NT2/D1 (cell line): ENCODE data around the gene DAPK3.

ENCODE experiments used
- DNase-seq: peaks from one replicate; pipeline ENCODE4 v3.0.0-alpha.2; 2011; ENCODE audit warnings: low read depth, low spot score
- H3K27me3 ChIP-seq: 2 replicates; pipeline ENCODE4 v1.6.0; 2011; ENCODE audit warnings: mild to moderate bottlenecking; ENCODE audit not compliant: insufficient read length, insufficient read depth
- H3K36me3 ChIP-seq: 2 replicates; pipeline ENCODE4 v1.6.1; 2011; ENCODE audit warnings: mild to moderate bottlenecking, low read length, mixed read lengths; ENCODE audit not compliant: insufficient read depth, insufficient read length
- H3K4me1 ChIP-seq: 2 replicates; pipeline ENCODE4 v1.5.1; 2011; ENCODE audit not compliant: insufficient read depth, insufficient read length
- H3K4me3 ChIP-seq: 2 replicates; pipeline ENCODE4 v1.5.1; 2011; ENCODE audit warnings: low read depth; ENCODE audit not compliant: insufficient read length
- H3K9ac ChIP-seq: 2 replicates; pipeline ENCODE4 v1.6.0; 2011; ENCODE audit warnings: low read depth; ENCODE audit not compliant: insufficient read length
- H3K9me3 ChIP-seq: 2 replicates; pipeline ENCODE4 v1.5.1; 2011; ENCODE audit warnings: mild to moderate bottlenecking, low read length; ENCODE audit not compliant: insufficient read depth
- SUZ12 ChIP-seq: IDR thresholded peaks from 2 replicates; pipeline ENCODE4 v1.6.1; 2011; ENCODE audit not compliant: insufficient read length, insufficient read depth; ENCODE audit errors: extremely low read depth
- YY1 ChIP-seq: IDR thresholded peaks from 2 replicates; pipeline ENCODE4 v1.6.1; 2011; ENCODE audit not compliant: insufficient read length, insufficient read depth
- ZNF274 ChIP-seq: IDR thresholded peaks from 2 replicates; pipeline ENCODE4 v1.6.1; 2011; ENCODE audit warnings: mild to moderate bottlenecking, low read depth, low read length

DAPK3 gene

GRCh38 chr19:3936506-3937442, 34.1 kb downstream of the DAPK3 start:
- Histone ChIP-seq H3K9me3 (no peaks in the 10 kb centered on the region), H3K36me3 (no peaks in the 10 kb centered on the region), H3K4me3 (no peak overlapping the region), H3K9ac (no peak overlapping the region), H3K4me1 (peaks cover 3% of the 10 kb centered on the region), H3K27me3 (no peaks in the 10 kb centered on the region)
- TF ChIP-seq SUZ12 = no peak
- TF ChIP-seq YY1 = no peak
- no peak for TF ChIP-seq ZNF274
- DNase-seq = no peak

DNA sequence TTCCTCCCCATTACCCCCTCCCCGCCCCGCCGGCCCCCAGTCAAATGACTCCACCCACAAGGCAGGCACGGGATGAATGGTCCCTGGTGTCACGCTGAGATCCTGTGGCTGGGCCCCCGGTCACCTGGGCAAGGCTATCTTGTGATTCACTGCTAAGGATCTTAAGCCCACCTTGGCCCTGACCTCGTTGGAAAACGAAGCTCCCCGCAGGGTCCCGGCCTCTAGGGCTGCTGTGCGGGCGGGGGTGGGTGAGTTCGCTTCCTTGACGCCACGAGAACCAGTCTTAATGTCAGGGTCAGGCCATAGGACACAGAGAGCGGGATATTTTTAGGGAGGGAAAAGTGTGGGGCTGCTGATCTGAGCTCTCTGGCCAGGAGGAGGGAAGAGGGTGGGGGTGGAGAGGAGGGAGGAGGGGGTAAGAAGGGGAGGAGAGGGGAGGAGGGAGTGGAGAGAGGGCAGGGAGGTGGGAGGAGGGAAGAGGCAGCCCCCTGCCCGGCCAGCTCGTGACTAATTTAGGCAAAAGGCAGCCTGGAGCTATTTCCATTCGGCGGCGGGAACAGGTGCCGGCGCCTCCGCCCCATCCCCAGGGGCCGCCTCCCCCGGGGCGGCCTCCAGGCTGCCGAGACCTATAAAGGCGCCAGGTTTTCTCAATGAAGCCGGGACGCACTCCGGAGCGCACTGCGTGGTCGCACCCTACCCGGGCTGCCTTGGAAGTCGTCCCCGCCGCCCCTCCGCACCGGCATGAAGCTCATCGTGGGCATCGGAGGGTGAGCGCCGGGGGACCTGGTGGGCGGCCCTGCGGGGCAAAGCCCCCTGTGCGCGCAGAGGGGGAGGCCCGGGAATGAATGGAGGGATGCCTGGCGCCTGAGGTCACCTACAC, 37.7 kb downstream of the DAPK3 start, which contains the start of gene NMRK2:
Gene NMRK2 (plus strand): TSS at position 139 of the 880 bp plus-strand sequence. CDS start 603 bp downstream, at position 742.
- peaks cover 8% of the 10 kb centered on the region for H3K4me1 ChIP-seq
- DNase-seq = peak; percentile 70
- H3K27me3 ChIP-seq = no peaks in the 10 kb centered on the region
- no peak for TF ChIP-seq ZNF274
- TF ChIP-seq SUZ12 = no peak
- H3K4me3 ChIP-seq = peak within 1 kb of the TSS; percentile 77
- H3K36me3 ChIP-seq = no peaks in the 10 kb centered on the region
- H3K9me3 ChIP-seq = no peaks in the 10 kb centered on the region
- peak within 1 kb of the TSS; percentile 86 for H3K9ac ChIP-seq

DNA sequence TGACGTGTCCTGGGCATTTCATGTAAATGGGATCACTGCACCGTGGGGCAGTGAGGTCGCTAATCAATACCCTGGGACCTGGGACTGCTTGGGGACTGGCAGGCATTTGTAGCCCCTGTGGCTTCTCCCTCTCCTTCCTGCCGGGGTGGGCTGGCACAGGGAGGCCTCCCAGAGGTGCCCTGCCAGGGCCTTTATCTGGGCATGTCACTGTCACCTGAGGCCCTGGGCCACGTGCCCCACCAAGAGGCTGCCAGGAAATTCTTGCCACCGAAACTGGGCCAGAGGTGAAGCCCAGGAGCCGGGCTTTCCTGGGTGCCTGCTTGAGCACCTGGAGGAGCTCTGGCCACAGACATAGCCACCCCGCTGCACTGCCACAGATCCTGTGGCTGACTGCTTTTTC, 39.9 kb downstream of the DAPK3 start:
- H3K4me1 ChIP-seq = peaks cover 8% of the 10 kb centered on the region
- no peaks in the 10 kb centered on the region for H3K27me3 ChIP-seq
- H3K4me3 ChIP-seq = no peak overlapping the region
- H3K9ac ChIP-seq = peak overlapping the region; percentile 50
- no peak for DNase-seq
- TF ChIP-seq SUZ12 = no peak
- TF ChIP-seq ZNF274 = no peak
- TF ChIP-seq YY1 = no peak
- H3K36me3 ChIP-seq = no peaks in the 10 kb centered on the region
- H3K9me3 ChIP-seq = no peaks in the 10 kb centered on the region

- Histone ChIP-seq H3K27me3 (no peaks in the 10 kb centered on the region), H3K9me3 (peaks cover 14% of the 10 kb centered on the region; the same call in 1 of the 2 replicates)
Measured at GRCh38 chr19:3923912-3924311, 47.0 kb downstream of the DAPK3 start.

DNA sequence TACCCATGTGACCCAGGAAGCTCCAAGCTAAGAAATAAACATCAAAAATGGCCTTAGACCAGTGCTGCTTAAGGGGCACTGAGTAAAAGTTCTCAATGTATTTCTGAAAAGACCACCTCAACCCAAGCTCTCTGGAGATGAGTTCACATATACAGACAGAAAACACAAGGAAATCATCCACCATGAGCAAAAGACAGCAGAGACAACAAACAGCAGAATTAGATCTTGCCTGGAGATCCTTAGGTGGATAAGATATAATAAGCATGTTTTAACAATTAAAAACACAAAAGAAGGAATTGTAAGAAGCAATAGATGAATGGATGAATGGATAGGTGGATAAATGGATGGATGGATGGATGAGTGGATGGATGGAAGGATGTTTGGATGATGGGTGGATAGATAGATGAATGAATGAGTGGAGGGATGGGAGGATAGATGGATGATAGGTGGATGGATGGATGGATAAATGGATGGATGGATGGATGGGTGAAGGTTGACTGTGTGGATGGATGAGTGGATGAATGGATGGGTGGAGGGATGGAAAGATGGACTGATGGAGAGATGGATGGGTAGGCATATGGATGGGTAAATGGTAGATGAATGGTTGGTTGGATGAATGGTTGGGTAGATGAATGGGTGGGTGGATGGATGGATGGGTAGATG, 47.7 kb downstream of the DAPK3 start:
- Histone ChIP-seq H3K9ac (no peak overlapping the region), H3K27me3 (no peaks in the 10 kb centered on the region), H3K4me1 (no peaks in the 10 kb centered on the region), H3K9me3 (peaks cover 14% of the 10 kb centered on the region; the same call in 1 of the 2 replicates), H3K4me3 (no peak overlapping the region), H3K36me3 (peaks cover 14% of the 10 kb centered on the region)
- TF ChIP-seq SUZ12 = no peak
- no peak for TF ChIP-seq YY1
- no peak for TF ChIP-seq ZNF274
- no peak for DNase-seq

More at GRCh38 chr19:3923912-3924311, 47.0 kb downstream of the DAPK3 start:
- Histone ChIP-seq H3K36me3 (peaks cover 12% of the 10 kb centered on the region), H3K4me1 (no peaks in the 10 kb centered on the region), H3K9ac (no peak overlapping the region), H3K4me3 (no peak overlapping the region)
- TF ChIP-seq YY1 (no peak), SUZ12 (no peak), ZNF274 (no peak)
- DNase-seq = no peak

- Histone ChIP-seq H3K27me3 (no peaks in the 10 kb centered on the region), H3K9me3 (peaks cover 14% of the 10 kb centered on the region; the same call in 1 of the 2 replicates), H3K4me1 (no peaks in the 10 kb centered on the region), H3K4me3 (no peak overlapping the region), H3K36me3 (peaks cover 10% of the 10 kb centered on the region), H3K9ac (no peak overlapping the region)
- no peak for DNase-seq
- TF ChIP-seq SUZ12 (no peak), ZNF274 (no peak), YY1 (no peak)
Measured at GRCh38 chr19:3919793-3920192, 51.1 kb downstream of the DAPK3 start.
